Bone marrow (tissue), 2 donors: ENCODE data around the gene PDCD4.

Experiments
- DNase-seq, 2 donors: peaks; one replicate each; lab custom pipeline; 2025; lab: John Stamatoyannopoulos, UW

PDCD4 gene

GRCh38 chr10:110919971-110920881 lies 48.5 kb downstream of the PDCD4 start:
- DNase-seq, result peak; percentile 15 to 42

DNA sequence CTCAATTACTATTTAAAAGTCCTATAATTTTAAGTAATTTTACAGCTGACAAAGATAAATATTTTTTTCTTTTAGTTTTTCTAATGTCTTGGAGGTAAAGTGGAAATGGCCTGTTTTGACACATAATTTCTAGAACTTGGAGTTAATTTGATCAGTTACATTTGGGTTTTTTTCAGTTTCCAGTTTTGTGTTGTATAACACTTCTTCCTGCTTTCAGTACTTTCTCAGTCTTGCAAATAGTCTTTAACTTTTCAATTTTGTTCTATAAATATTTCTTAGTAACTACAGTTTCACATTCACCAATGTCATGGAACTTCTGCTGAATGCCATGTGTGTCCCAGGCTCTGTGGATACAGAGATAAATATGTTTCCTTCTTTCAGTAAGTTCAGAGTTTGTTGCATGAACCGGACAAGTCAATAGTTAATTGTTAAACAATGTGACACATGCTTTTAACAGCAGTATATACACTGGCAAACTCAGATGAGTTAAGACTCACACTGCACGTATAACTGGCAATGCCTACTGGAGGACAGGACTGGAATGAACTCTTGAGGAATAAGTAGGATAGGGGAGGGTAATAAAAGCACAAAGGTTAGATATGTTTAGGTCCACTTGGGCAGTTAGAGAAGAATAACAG lies 52.2 kb downstream of the PDCD4 start:
- DNase-seq, result no peak

GRCh38 chr10:110927461-110927860 lies 55.7 kb downstream of the PDCD4 start:
- DNase-seq, result no peak

GRCh38 chr10:110931769-110932381 lies 60.1 kb downstream of the PDCD4 start:
- DNase-seq, result no peak

DNA sequence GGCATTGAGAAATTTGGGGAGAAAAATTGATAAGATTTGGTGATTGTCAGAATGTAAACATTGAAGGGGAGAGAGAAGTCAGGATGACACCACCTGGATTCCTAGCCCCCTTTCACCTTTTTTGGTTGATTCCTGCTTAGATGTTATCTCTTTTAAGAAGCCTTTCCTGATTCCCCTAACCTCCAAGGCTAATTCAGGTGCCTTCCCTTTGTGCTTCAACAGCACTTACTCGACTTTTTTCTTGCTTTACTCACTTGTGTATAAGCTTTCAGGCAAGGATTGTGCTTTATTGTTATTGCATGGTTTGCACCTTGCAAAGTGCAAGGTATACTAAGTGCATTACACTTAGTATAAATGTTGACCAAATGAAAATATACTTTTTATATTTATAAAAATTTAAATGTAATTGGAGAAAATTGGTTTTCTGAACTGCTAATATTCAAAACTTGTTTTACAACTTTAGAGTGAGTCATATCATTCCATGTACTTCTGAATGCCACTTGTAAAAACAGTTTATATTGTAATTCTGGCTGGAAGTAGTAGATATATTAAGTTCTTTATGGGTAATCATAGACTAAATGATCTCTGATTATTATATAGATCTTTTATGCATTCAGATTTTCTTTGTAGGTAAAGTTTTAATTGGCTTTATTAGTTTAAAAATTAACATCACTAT lies 60.9 kb downstream of the PDCD4 start:
- no peak for DNase-seq

GRCh38 chr10:110936757-110937156 lies 65.0 kb downstream of the PDCD4 start:
- no peak for DNase-seq

GRCh38 chr10:110939419-110939818 lies 67.7 kb downstream of the PDCD4 start:
- DNase-seq, result no peak

- no peak for DNase-seq
Measured at GRCh38 chr10:110944792-110945396, 73.2 kb downstream of the PDCD4 start.

- DNase-seq, result no peak
Measured at GRCh38 chr10:110946496-110946895, 74.8 kb downstream of the PDCD4 start.

DNA sequence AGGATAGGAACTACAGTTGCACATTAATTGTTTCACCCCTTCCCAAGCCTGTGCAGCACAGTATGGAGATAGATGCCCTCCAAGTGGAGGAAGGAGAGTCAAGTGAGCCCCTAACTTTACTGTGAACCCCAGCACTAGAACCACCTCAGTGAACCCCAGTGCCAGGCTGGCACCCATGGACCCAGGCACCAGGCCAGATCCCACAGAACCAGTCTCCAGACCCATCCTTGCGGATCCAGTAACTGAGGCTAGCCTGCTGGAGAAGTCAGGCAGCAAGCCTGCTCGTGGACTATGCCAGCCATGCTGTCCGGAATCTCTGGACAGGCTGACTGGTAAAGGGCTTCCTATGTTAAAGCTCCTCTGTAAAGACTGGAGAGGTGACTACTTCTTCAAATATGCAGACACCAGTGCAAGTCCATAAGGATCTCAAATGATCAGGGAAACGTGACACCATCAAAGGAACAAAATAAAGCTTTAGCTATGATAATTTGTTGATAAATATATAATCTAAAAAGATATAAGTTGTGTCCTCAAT lies 75.4 kb downstream of the PDCD4 start:
- no peak for DNase-seq
